HG03565 (cell line): Measurements from ENCODE around the gene HNRNPM.

Experiments
- ATAC-seq: cut with Tn5 transposase; IDR thresholded peaks from one replicate; pipeline ENCODE4 v1.9.1; 2021; ENCODE audit warnings: mild to moderate bottlenecking, moderate library complexity; ENCODE audit not compliant: unreplicated experiment

The HNRNPM gene

GRCh38 chr19:8537099-8537498, 92.3 kb downstream of the HNRNPM start:
- ATAC-seq = no peak
